Spleen (tissue), 7 donors: Measurements from ENCODE around the gene UQCRC1.

Experiments used
- CTCF ChIP-seq, 11 experiments: fragments of 200-600 bp in 7 of 11; fragments of 450-650 bp in 4 of 11; sonication (generic) in 4 of 11; IDR thresholded peaks in 8 of 11; conservative IDR thresholded peaks in 3 of 11; 1 replicate in 7 of 11; 2 replicates in 4 of 11; pipeline versions ENCODE4 v1.4.0 to v1.8.0; 2016 to 2021; ENCODE audit warnings: antibody characterized with exemption in 11 of 11, inconsistent platforms in 4 of 11, mild to moderate bottlenecking in 1 of 11
- POLR2AphosphoS5 ChIP-seq, 3 donors: sonication (generic); formaldehyde crosslinking; IDR thresholded peaks; one replicate each; pipeline ENCODE4 v1.5.1; 2017; ENCODE audit warnings: antibody characterized with exemption in 3 of 3
- donor health status: DM: no; HTN: no; CAD: no; lungs with moderate emphysema.
- donor health status: DM: no; HTN: no; CAD: no.
- donor health status: DM: no; HTN: no; CAD: no.

GRCh38 chr3:48656061-48656840 is 46.8 kb upstream of the UQCRC1 start:
- TF ChIP-seq POLR2AphosphoS5 (IDR thresholded peaks at IDR 0.05) (peak; percentile 38 to 72 (median 63)), CTCF (IDR thresholded peaks at IDR 0.05 in 8 of 11, conservative IDR thresholded peaks at IDR 0.05 in 3 of 11) (peak; percentile 9 to 91 (median 77))
